ENCODE measurements around the gene SMPD1.

The SMPD1 gene

DNA sequence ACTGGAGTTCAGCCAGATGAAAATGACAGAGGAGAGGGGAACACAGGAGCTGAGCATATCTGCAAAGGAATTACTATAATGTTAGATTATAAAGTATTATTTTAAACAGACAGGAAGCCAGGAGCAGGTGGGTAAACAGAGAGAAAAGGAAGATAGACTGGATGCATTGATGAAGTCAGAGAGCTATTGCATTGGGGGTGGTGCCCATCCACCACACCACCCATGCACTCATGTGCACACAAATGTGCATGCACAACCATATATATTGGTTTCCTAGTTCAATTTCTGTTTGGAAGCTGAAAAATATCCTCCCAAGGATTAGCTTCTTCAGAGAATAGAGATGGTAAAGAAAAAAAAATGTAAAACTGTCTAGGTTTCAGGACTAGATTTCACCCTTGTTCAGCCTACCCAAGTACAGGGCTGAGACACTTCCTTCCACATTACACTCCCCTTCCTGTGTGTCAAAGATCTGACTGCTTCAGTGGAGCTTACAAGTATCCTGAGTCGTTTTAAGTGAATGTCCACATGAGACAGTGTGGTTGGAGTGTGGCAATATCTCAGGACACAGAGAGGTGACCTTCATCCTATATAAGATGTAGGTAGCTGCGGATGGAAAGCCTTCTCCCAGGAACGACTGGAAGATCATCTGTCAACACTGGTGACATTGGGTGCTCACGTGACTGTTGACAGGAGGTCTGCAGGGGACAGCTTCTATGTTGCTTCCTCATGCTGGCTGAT lies 12.2 kb upstream of the SMPD1 start:
- TF ChIP-seq, protein P1, sequence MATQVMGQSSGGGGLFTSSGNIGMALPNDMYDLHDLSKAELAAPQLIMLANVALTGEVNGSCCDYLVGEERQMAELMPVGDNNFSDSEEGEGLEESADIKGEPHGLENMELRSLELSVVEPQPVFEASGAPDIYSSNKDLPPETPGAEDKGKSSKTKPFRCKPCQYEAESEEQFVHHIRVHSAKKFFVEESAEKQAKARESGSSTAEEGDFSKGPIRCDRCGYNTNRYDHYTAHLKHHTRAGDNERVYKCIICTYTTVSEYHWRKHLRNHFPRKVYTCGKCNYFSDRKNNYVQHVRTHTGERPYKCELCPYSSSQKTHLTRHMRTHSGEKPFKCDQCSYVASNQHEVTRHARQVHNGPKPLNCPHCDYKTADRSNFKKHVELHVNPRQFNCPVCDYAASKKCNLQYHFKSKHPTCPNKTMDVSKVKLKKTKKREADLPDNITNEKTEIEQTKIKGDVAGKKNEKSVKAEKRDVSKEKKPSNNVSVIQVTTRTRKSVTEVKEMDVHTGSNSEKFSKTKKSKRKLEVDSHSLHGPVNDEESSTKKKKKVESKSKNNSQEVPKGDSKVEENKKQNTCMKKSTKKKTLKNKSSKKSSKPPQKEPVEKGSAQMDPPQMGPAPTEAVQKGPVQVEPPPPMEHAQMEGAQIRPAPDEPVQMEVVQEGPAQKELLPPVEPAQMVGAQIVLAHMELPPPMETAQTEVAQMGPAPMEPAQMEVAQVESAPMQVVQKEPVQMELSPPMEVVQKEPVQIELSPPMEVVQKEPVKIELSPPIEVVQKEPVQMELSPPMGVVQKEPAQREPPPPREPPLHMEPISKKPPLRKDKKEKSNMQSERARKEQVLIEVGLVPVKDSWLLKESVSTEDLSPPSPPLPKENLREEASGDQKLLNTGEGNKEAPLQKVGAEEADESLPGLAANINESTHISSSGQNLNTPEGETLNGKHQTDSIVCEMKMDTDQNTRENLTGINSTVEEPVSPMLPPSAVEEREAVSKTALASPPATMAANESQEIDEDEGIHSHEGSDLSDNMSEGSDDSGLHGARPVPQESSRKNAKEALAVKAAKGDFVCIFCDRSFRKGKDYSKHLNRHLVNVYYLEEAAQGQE (IDR thresholded peaks at IDR 0.05; ENCODE audit: insufficient read depth in 1 of 2, low read depth in 2 of 2, low read length in 2 of 2): no peak
- TF ChIP-seq TAF1 (IDR thresholded peaks at IDR 0.05; ENCODE audit: borderline replicate concordance, insufficient read depth, low read length) (no peak), FOXP2 (optimal IDR thresholded peaks at IDR 0.05; ENCODE audit: borderline replicate concordance, extremely low read depth, extremely low read length, insufficient read depth) (no peak), POLR2AphosphoS5 (IDR thresholded peaks at IDR 0.05; ENCODE audit: low read depth, low read length) (no peak), SIN3A (IDR thresholded peaks at IDR 0.05; ENCODE audit: borderline replicate concordance, insufficient read depth, low read length) (no peak)

DNA sequence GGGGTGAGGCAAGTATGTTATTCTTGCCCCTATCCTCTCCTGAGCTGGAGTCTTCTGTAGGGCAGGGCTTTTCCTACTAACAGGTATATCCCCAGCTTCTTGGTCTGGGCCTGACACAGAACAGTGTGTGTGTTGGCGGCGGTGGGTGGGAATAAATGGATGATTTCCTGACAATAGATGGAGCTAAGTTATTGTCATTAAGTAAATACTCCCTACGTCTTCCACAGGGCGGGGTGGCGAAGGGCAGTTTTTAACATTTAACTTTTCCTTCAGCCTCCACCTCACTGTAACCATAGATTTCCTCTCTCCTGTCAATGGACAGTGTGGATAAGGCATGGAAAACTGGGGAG lies 11.7 kb upstream of the SMPD1 start:
- TF ChIP-seq, protein P1 (IDR thresholded peaks at IDR 0.05; ENCODE audit: insufficient read depth in 1 of 2, low read depth in 2 of 2, low read length in 2 of 2): no peak
- TF ChIP-seq TAF1 (IDR thresholded peaks at IDR 0.05; ENCODE audit: borderline replicate concordance, insufficient read depth, low read length) (no peak), POLR2AphosphoS5 (IDR thresholded peaks at IDR 0.05; ENCODE audit: low read depth, low read length) (no peak), SIN3A (IDR thresholded peaks at IDR 0.05; ENCODE audit: borderline replicate concordance, insufficient read depth, low read length) (no peak), FOXP2 (optimal IDR thresholded peaks at IDR 0.05; ENCODE audit: borderline replicate concordance, extremely low read depth, extremely low read length, insufficient read depth) (no peak)

DNA sequence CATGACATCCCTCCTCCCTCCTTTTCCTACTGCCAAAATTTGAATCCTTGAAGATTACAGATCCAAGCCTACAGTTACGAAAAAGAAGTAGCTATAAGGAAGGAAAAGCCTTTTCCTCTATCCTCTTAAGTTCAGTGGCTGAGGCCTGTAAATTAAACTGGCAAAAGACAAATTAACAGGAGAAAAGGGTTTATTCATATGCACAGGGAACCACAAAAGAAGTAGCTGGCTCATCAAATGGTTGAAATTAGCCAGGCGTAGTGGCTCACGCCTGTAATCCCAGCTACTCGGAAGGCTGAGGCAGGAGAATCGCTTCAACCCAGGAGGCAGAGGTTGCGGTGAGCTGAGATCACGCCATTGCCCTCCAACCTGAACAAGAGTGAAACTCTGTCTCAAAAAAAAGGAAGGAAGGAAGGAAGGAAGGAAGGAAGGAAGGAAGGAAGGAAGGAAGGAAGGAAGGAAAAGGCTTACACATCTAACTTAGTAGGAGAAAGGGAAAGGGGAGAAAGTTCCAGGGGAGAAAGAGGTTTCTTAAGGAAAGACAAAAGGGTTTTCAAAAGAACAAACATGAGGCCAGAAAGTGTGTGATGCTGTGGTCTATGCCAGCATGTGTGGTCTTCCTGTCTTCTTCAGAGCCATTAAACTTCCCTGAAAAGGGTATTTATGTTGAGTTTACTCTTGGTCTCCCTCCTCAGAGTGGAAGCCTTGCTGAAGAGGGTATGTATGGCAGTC lies 5.1 kb upstream of the SMPD1 start:
- TF ChIP-seq TAF1 (IDR thresholded peaks at IDR 0.05; ENCODE audit: borderline replicate concordance, insufficient read depth, low read length) (no peak), SIN3A (IDR thresholded peaks at IDR 0.05; ENCODE audit: borderline replicate concordance, insufficient read depth, low read length) (no peak), POLR2AphosphoS5 (IDR thresholded peaks at IDR 0.05; ENCODE audit: low read depth, low read length) (no peak), FOXP2 (optimal IDR thresholded peaks at IDR 0.05; ENCODE audit: borderline replicate concordance, extremely low read depth, extremely low read length, insufficient read depth) (no peak)
- TF ChIP-seq, protein P1 (IDR thresholded peaks at IDR 0.05; ENCODE audit: insufficient read depth in 1 of 2, low read depth in 2 of 2, low read length in 2 of 2): no peak

DNA sequence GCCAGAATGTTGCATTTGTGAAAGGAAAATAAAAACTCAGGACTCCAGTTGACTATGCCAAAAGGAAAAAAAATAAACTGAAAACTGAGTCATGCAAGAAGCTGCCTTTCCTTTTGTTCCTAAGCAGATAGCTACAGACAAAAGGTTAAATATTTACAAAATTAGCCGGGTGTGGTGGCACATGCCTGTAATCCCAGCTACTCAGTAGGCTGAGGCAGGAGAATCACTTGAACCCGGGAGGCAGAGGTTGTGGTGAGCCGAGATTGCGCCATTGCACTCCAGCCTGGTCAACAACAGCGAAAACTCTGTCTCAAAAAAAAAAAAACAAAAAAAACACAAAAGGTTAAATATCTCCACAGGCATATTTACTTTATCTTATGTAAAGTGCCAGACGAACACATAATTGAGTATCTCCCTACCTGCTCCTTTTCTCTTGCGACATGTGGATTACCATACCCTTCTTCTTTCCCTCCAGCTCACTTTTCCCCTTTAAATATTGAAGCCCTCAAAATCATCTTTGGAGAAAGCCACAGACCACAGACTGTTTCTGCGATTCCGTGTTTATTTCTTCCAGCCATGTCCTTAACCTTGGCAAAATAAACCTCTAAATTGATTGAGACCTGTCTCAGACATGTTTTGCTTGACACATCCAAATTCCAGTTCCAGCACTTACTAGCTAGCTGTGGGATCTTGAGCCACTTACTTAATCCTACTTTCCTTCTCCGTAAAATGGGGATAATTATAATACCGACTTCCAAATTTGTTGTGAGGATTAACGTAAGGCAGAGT lies 2.3 kb upstream of the SMPD1 start:
- TF ChIP-seq, protein P1 (IDR thresholded peaks at IDR 0.05; ENCODE audit: insufficient read depth in 1 of 2, low read depth in 2 of 2, low read length in 2 of 2): no peak
- TF ChIP-seq SIN3A (IDR thresholded peaks at IDR 0.05; ENCODE audit: borderline replicate concordance, insufficient read depth, low read length) (no peak), TAF1 (IDR thresholded peaks at IDR 0.05; ENCODE audit: borderline replicate concordance, insufficient read depth, low read length) (no peak), FOXP2 (optimal IDR thresholded peaks at IDR 0.05; ENCODE audit: borderline replicate concordance, extremely low read depth, extremely low read length, insufficient read depth) (no peak), POLR2AphosphoS5 (IDR thresholded peaks at IDR 0.05; ENCODE audit: low read depth, low read length) (no peak)

All from PFSK-1 (cell line).